Sigmoid colon (tissue), 4 donors: ENCODE data around the gene CTXND1.

Experiments
- CTCF ChIP-seq, 4 experiments: fragments of 450-650 bp in 3 of 4; fragments of 200-600 bp in 1 of 4; IDR thresholded peaks; one replicate each; pipeline ENCODE4 v1.5.1; 2016 to 2019; ENCODE audit warnings: antibody characterized with exemption in 4 of 4, mild to moderate bottlenecking in 3 of 4, moderate library complexity in 2 of 4
- POLR2A ChIP-seq, 2 donors: fragments of 450-650 bp; IDR thresholded peaks; one replicate each; pipeline ENCODE4 v1.6.1; 2016; ENCODE audit warnings: antibody characterized with exemption in 2 of 2, mild to moderate bottlenecking in 2 of 2, moderate library complexity in 2 of 2
- POLR2AphosphoS5 ChIP-seq, 4 donors: sonication (generic); formaldehyde crosslinking; IDR thresholded peaks; one replicate each; pipeline ENCODE4 v1.6.1; 2017; ENCODE audit warnings: antibody characterized with exemption in 4 of 4

- TF ChIP-seq CTCF (IDR thresholded peaks at IDR 0.05) (no peak), POLR2A (IDR thresholded peaks at IDR 0.05) (no peak), POLR2AphosphoS5 (IDR thresholded peaks at IDR 0.05) (no peak)
These were observed 100.4 kb downstream of the CTXND1 start for GRCh38 chr15:80151576-80151975.
